GM19025 (cell line): ENCODE data around the gene GPC5.
"Not testable (repeated sequence)": the region's sequence is repeated elsewhere in the genome, so short reads cannot be mapped to it uniquely, and the experiment has no call there.

Experiments
- ATAC-seq: cut with Tn5 transposase; IDR thresholded peaks from one replicate; pipeline ENCODE4 v1.9.1; 2021; ENCODE audit warnings: mild to moderate bottlenecking, low read depth, moderate library complexity; ENCODE audit not compliant: unreplicated experiment

The GPC5 gene

GRCh38 chr13:92838786-92839185, 1440.4 kb downstream of the GPC5 start:
- ATAC-seq: peak; percentile 70

GRCh38 chr13:92842145-92842544, 1443.7 kb downstream of the GPC5 start:
- ATAC-seq: no peak

- ATAC-seq: peak; percentile 66
Measured at GRCh38 chr13:92843549-92843948, 1445.1 kb downstream of the GPC5 start.

DNA sequence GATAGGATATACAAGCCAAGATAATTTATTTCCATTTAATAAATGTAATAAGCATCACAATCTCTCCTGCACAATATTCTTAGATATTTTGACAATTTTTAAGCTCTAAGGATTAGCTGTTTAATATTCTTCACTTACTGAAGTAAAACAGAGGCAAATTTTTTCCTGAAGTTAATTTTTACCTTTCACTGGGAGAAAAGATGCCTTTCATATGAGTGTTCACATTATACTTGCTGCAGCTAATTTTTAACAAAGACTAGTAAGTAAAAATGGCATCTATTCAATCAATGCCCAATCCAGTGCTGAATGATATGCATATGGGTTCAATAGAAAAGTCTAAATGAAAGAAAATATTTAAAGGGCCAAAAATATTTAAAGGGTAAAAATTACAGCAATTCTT, 1451.0 kb downstream of the GPC5 start:
- ATAC-seq: no peak

DNA sequence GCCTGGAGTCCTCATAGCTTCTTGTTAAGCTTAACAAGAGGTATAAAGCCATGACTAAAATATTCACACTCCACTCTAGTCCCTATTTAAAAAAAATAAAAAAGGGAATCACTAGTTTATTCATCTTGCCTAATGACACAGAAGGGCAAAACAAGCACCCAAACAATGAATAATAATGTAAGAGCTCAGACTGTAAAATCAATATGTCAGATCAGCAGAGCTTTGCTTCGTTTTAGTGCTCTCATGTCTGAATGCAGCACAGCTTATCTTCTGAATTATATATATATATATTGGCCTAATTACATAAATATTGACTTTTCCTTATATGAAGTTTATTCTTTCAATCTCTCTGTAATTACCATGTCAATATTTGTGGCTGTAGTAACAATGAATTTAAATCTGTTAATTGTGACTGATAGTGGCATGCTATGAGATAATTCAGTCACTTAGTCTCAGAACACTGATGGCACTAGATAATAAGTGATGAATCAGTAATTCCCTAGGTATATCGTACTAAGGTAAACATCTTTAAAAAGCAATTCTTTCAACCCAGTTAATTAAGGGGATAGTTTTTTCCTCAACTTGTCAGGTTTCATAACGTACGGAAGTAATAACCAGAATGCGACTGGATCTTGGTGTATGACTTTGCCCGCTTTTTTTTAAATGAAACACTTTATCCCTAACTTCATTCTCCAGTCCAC, 1466.3 kb downstream of the GPC5 start:
- no peak for ATAC-seq

DNA sequence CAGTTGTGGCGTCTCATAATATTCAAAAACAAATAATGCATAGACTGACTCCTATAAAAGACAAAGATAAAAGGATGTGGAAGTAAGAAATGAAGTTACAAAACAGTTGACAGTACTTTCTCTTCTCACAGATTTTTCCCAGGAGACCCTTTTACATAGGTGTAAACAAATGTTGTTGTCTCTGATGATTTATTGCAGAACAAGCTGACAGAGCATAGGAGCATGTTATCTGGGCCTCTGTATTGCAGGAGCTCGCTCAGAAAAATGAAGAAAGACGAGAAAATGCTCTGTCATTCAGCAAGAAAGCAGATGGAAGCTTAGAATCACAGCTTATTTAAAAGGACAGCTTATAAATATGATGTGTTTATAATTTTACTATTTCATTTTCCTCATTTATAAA, 1474.6 kb downstream of the GPC5 start:
- no peak for ATAC-seq

- ATAC-seq: no peak
Measured at GRCh38 chr13:92886535-92887077, 1488.2 kb downstream of the GPC5 start.

DNA sequence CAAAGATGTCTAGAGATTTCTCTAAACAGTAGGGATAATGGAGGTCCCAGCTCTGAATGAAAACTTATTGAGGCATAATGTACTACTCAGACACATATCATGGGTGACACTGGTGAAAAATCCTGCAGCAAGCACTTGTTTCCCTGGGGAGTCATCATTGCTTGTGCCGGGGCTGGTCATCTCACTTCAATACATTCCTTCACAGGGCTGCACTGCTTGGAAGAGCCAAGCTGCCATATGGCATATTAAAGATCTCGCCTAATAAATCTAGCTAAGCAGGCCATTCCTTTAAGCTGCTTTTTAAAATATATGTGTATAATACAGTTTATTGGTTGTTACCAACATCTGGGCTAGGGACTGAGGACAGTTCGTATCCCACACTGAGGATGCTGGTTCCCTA, 1496.0 kb downstream of the GPC5 start:
- no peak for ATAC-seq

GRCh38 chr13:92896842-92897241, 1498.4 kb downstream of the GPC5 start:
- no peak for ATAC-seq

DNA sequence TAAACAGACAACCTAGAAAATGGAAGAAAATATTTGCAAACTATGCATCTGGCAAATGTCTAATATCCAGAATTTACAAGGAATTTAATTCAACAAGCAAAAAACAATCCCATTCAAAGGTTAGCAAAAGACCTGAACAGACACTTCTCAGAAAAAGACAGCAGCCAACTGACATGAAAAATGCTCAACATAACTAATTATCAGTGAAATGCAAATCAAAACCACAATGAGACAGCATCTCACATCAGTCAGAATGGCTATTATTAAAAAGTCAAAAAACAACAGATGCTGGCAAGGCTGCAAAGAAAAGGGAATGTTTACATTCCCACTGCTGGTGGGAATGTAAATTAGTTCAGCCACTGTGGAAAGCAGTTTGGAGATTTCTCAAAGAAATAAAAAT, 1500.5 kb downstream of the GPC5 start:
- not testable (repeated sequence) for ATAC-seq

GRCh38 chr13:92900446-92900845, 1502.0 kb downstream of the GPC5 start:
- ATAC-seq: no peak

DNA sequence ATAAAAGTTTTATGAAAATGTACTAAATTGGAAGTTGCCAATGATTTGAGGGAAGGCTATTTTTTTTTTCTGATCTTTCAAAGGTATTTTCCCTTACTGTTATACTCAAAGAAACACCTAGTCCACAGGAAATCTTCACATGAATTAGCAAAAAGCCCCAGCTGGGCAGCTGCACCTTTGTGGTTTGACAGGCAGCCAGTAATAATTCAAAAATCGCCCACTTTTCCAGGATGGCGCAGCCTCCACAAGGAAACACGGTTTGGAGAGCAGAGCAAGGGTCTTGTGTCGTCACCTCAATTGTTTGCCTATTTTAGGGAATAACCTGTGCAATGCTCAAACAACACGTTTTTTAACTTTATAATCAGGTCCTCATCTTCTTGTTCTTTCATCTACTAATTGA, 1503.3 kb downstream of the GPC5 start:
- no peak for ATAC-seq

DNA sequence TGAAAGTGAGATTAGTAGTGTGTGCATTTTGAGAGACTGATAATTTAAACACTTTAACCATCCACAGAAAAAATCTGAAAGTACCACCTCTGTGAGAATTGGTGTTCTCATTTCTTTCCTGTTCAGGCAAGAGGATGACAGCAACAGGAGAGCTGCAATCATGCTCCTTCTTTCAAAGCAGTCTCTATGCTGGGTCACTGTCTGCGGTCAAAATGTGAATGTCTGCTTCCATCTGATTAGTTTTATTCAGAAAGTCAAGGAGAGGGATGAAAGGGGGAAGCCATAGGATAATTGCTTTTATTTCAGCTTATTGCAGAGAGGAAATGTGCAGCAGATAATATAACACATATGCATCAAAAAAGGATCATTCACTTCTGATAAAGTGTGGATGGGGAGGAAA, 1514.2 kb downstream of the GPC5 start:
- ATAC-seq: no peak

- ATAC-seq: no peak
Measured at GRCh38 chr13:92913840-92914239, 1515.4 kb downstream of the GPC5 start.
